B cell (primary cell): ENCODE results near the gene GATA5. TPM values are rescaled to one million over a fixed set of nuclear protein-coding genes. Genes with fewer than 3 reads are reported as not detected.

Experiments used
- ATAC-seq: fragments of 200-7000 bp; cut with Tn5 transposase; one replicate; pipeline ENCODE4 v1.10.0; 2021; ENCODE audit warnings: low read depth, mild to moderate bottlenecking, moderate number of reproducible peaks, moderate library complexity
- CTCF ChIA-PET: fragments of 350-600 bp; sonication (Branson Sonifier 250); formaldehyde crosslinking; loops from one replicate; lab custom pipeline; 2021; ENCODE audit warnings: antibody characterized with exemption, inconsistent platforms; lab: Charles Lee
- POLR2A ChIA-PET: fragments of 350-600 bp; sonication (Branson Sonifier 250); formaldehyde crosslinking; loops from one replicate; lab custom pipeline; 2021; ENCODE audit warnings: antibody characterized with exemption; lab: Charles Lee
- DNase-seq: peaks from one replicate; pipeline ENCODE4 v3.0.0; 2013
- H2AFZ ChIP-seq: 2 replicates; pipeline ENCODE4 v1.6.1; 2012; ENCODE audit warnings: mild to moderate bottlenecking, low read depth, low read length; ENCODE audit not compliant: insufficient read depth, poor library complexity, severe bottlenecking
- H3K27ac ChIP-seq, 2 donors: 1 replicate in 1 of 2; 2 replicates in 1 of 2; pipeline ENCODE4 v1.5.1; 2012 to 2013; ENCODE audit warnings: low read length in 2 of 2, mild to moderate bottlenecking in 2 of 2, moderate library complexity in 1 of 2
- H3K27me3 ChIP-seq, 4 experiments: fragments of 200-600 bp in 1 of 4; sonication (generic) in 1 of 4; replicated peaks in 1 of 4; 1 replicate in 2 of 4; 2 replicates in 2 of 4; pipeline versions ENCODE4 v1.6.1 to v1.7.0; 2013 to 2016; ENCODE audit warnings: low read length in 3 of 4, mild to moderate bottlenecking in 2 of 4, mixed read lengths in 1 of 4, moderate library complexity in 1 of 4; ENCODE audit not compliant: insufficient read depth in 4 of 4, control insufficient read depth in 3 of 4; ENCODE audit errors: control extremely low read depth in 1 of 4
- H3K36me3 ChIP-seq, 2 experiments: replicated peaks in 1 of 2; 1 replicate in 1 of 2; 2 replicates in 1 of 2; pipeline versions ENCODE4 v1.6.1 to v1.7.1; 2013; ENCODE audit warnings: low read length in 1 of 2; ENCODE audit not compliant: insufficient read depth in 2 of 2, control insufficient read depth in 1 of 2; ENCODE audit errors: control extremely low read depth in 1 of 2, extremely low read depth in 1 of 2
- H3K4me1 ChIP-seq, 2 donors: fragments of 200-600 bp in 1 of 2; sonication (generic) in 1 of 2; 1 replicate in 1 of 2; 2 replicates in 1 of 2; pipeline versions ENCODE4 v1.5.1 to v1.6.1; 2013 to 2017; ENCODE audit warnings: low read length in 2 of 2; ENCODE audit not compliant: control insufficient read depth in 2 of 2, insufficient read depth in 2 of 2
- H3K4me2 ChIP-seq: replicated peaks from 2 replicates; pipeline ENCODE3; 2012; ENCODE audit warnings: mild to moderate bottlenecking, low read depth, low read length; ENCODE audit not compliant: poor library complexity, severe bottlenecking
- H3K4me3 ChIP-seq, 5 experiments: fragments of 200-600 bp in 1 of 5; sonication (generic) in 1 of 5; 1 replicate in 3 of 5; 2 replicates in 2 of 5; pipeline versions ENCODE4 v1.5.1 to v1.7.0; 2011 to 2016; ENCODE audit warnings: low read length in 4 of 5, mild to moderate bottlenecking in 4 of 5, low read depth in 2 of 5, control low read depth in 1 of 5, moderate library complexity in 1 of 5; ENCODE audit not compliant: insufficient read depth in 1 of 5; ENCODE audit errors: control extremely low read depth in 1 of 5, extremely low read depth in 1 of 5
- H3K79me2 ChIP-seq: fragments of 200-600 bp; sonication (generic); one replicate; pipeline ENCODE4 v1.6.0; 2016; ENCODE audit warnings: low read length; ENCODE audit not compliant: control insufficient read depth, insufficient read depth
- H3K9ac ChIP-seq: fragments of 200-600 bp; sonication (generic); 2 replicates; pipeline ENCODE4 v1.6.1; 2017; ENCODE audit warnings: mild to moderate bottlenecking, low read length, moderate library complexity
- H3K9me3 ChIP-seq, 3 donors: one replicate each; pipeline versions ENCODE4 v1.6.1 to v1.7.1; 2013; ENCODE audit warnings: low read length in 2 of 3; ENCODE audit not compliant: control insufficient read depth in 2 of 3, insufficient read depth in 1 of 3; ENCODE audit errors: control extremely low read depth in 1 of 3
- H4K20me1 ChIP-seq: 2 replicates; pipeline ENCODE4 v1.6.0; 2012; ENCODE audit warnings: mild to moderate bottlenecking, low read length; ENCODE audit not compliant: insufficient read depth, control insufficient read depth, poor library complexity, severe bottlenecking
- H3K27ac Mint-ChIP-seq: one replicate; pipeline ENCODE4 v1.8.0; 2021; ENCODE audit warnings: mixed read lengths
- H3K27me3 Mint-ChIP-seq: one replicate; pipeline ENCODE4 v1.8.0; 2021; ENCODE audit warnings: mixed read lengths
- H3K4me1 Mint-ChIP-seq: one replicate; pipeline ENCODE4 v1.8.0; 2021; ENCODE audit warnings: mixed read lengths
- H3K4me3 Mint-ChIP-seq: one replicate; pipeline ENCODE4 v1.8.0; 2021; ENCODE audit warnings: mixed read lengths
- H3K9me3 Mint-ChIP-seq: one replicate; pipeline ENCODE4 v1.8.0; 2022; ENCODE audit warnings: mixed read lengths; ENCODE audit not compliant: insufficient read depth
- CTCF ChIP-seq: fragments of 200-600 bp; IDR thresholded peaks from one replicate; pipeline ENCODE4 v1.8.0; 2022; ENCODE audit warnings: antibody characterized with exemption, mild to moderate bottlenecking
- EZH2 ChIP-seq: IDR thresholded peaks from 2 replicates; pipeline ENCODE4 v1.6.1; 2012; ENCODE audit warnings: borderline replicate concordance, low read depth, mild to moderate bottlenecking, moderate library complexity, low read length; ENCODE audit not compliant: insufficient read depth, poor library complexity, severe bottlenecking
- WGBS: methylation state at CpG from one replicate; pipeline ENCODE4 v1.1.5; 2013; ENCODE audit warnings: missing lambda C conversion rate; ENCODE audit not compliant: insufficient coverage; 5-methylcytosine and 5-hydroxymethylcytosine counted together
- intact Hi-C: fragments of 100-400 bp; cut with micrococcal nuclease; formaldehyde crosslinking; loops from one replicate; pipeline ENCODE4 v1.10.0; 2022
- polyA plus RNA-seq: library from polyadenylated mRNA; depleted of rRNA; stranded (reverse); fragments of >200 nt; gene quantifications from 2 replicates; pipeline ENCODE4 v1.2.3, GENCODE V29; 2012
- total RNA-seq, 2 donors: library from RNA; stranded (reverse); fragments of 120-200 nt in 1 of 2; gene quantifications; 1 replicate in 1 of 2; 2 replicates in 1 of 2; pipeline versions ENCODE4 v1.2.3 to v1.2.4, GENCODE V29; 2013 to 2022

The GATA5 gene
- total and polyA plus RNA-seq, 2 donors (not counting 1 experiment from before 2014, with no cell fraction given) = not detected

- CTCF ChIA-PET = no interaction called here
- no peak overlapping the region for H3K4me3 Mint-ChIP-seq
- TF ChIP-seq CTCF (no peak), EZH2 (no peak)
- Histone ChIP-seq H3K27me3 (peaks cover 0 to 2% (median 0%) of the 10 kb centered on the region in 4 experiments), H2AFZ (no peak overlapping the region), H3K4me3 (no peak overlapping the region), H3K9ac (no peak overlapping the region), H4K20me1 (no peaks in the 10 kb centered on the region), H3K27ac (no peak overlapping the region), H3K36me3 (no peaks in the 10 kb centered on the region), H3K79me2 (no peaks in the 10 kb centered on the region), H3K4me2 (no peak overlapping the region), H3K4me1 (no peaks in the 10 kb centered on the region), H3K9me3 (peaks cover 0 to 15% (median 0%) of the 10 kb centered on the region in 3 donors)
- H3K9me3 Mint-ChIP-seq = no peaks in the 10 kb centered on the region
- DNase-seq = no peak
- intact Hi-C loops = no loop called here
- no peaks in the 10 kb centered on the region for H3K4me1 Mint-ChIP-seq
- no peak for ATAC-seq
- no peaks in the 10 kb centered on the region for H3K27me3 Mint-ChIP-seq
- POLR2A ChIA-PET = no interaction called here
- 82% methylated on average over 6 of the region's 6 CpGs for WGBS
- no peak overlapping the region for H3K27ac Mint-ChIP-seq
Observed at GRCh38 chr20:62421716-62421990, 54.1 kb downstream of the GATA5 start.

- H3K27ac ChIP-seq = no peak overlapping the region
- Mint-ChIP-seq H3K4me1 (no peaks in the 10 kb centered on the region), H3K4me3 (no peak overlapping the region), H3K27me3 (no peaks in the 10 kb centered on the region), H3K27ac (no peak overlapping the region), H3K9me3 (no peaks in the 10 kb centered on the region)
- no peaks in the 10 kb centered on the region for H3K79me2 ChIP-seq
- H3K27me3 ChIP-seq = peaks cover 0 to 5% (median 0%) of the 10 kb centered on the region in 4 experiments
- TF ChIP-seq CTCF (no peak), EZH2 (no peak)
- no peak for DNase-seq
- no peaks in the 10 kb centered on the region for H3K4me1 ChIP-seq
- no peak overlapping the region for H3K4me3 ChIP-seq
- H4K20me1 ChIP-seq = no peaks in the 10 kb centered on the region
- CTCF ChIA-PET = no interaction called here
- no peaks in the 10 kb centered on the region for H3K36me3 ChIP-seq
- WGBS = 86% methylated on average over 19 of the region's 24 CpGs
- H3K9me3 ChIP-seq = peaks cover 0 to 13% (median 0%) of the 10 kb centered on the region in 3 donors
- intact Hi-C loops = no loop called here
- no peak for ATAC-seq
- no peak overlapping the region for H2AFZ ChIP-seq
- no peak overlapping the region for H3K9ac ChIP-seq
- no peak overlapping the region for H3K4me2 ChIP-seq
- POLR2A ChIA-PET = no interaction called here
Observed at GRCh38 chr20:62420846-62421715, 54.7 kb downstream of the GATA5 start.
